PC-9 (cell line): ENCODE results near the gene EHBP1.

Source experiments
- EZH2 ChIP-seq: fragments of 200-600 bp; sonication (generic); IDR thresholded peaks from 2 replicates; pipeline ENCODE4 v1.8.0; 2017; ENCODE audit warnings: antibody characterized with exemption, low read depth
- TF ChIP-seq, protein P1 (sequence below): fragments of 200-600 bp; sonication (generic); conservative IDR thresholded peaks from 2 replicates; pipeline ENCODE4 v1.6.1; 2017; ENCODE audit warnings: mixed run types, antibody characterized with exemption, mild to moderate bottlenecking, moderate library complexity

DNA sequence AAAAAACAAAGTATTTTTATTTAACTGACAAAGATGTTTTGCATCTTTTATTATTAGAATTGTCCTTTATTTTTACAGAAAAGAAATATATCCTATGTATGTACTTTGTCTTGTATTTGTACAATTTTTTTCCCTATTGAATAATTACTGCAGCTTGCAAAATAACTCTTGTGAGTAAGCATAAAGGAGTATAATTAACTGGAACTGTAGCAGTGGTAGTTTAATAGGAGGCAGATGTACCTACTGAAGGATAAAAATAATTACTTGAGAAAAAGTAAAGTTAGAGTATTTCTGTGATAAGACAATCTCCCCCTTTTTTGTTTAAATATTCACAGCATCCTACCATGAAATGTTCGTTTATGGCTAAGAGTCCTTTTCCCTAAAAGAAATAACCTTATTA lies 34.7 kb downstream of the EHBP1 start:
- TF ChIP-seq, protein P1, sequence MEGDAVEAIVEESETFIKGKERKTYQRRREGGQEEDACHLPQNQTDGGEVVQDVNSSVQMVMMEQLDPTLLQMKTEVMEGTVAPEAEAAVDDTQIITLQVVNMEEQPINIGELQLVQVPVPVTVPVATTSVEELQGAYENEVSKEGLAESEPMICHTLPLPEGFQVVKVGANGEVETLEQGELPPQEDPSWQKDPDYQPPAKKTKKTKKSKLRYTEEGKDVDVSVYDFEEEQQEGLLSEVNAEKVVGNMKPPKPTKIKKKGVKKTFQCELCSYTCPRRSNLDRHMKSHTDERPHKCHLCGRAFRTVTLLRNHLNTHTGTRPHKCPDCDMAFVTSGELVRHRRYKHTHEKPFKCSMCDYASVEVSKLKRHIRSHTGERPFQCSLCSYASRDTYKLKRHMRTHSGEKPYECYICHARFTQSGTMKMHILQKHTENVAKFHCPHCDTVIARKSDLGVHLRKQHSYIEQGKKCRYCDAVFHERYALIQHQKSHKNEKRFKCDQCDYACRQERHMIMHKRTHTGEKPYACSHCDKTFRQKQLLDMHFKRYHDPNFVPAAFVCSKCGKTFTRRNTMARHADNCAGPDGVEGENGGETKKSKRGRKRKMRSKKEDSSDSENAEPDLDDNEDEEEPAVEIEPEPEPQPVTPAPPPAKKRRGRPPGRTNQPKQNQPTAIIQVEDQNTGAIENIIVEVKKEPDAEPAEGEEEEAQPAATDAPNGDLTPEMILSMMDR = no peak
- TF ChIP-seq EZH2 = no peak
